ENCODE measurements around the gene HNRNPA1. TPM values are rescaled to one million over a fixed set of nuclear protein-coding genes. Genes with fewer than 3 reads are reported as not detected.
A peak's percentile ranks its signal among the peaks of the same experiment; 100 is the strongest.
"Not testable (repeated sequence)": the region's sequence is repeated elsewhere in the genome, so short reads cannot be mapped to it uniquely, and the experiment has no call there.

Gene HNRNPA1
- total and polyA plus RNA-seq, 4 donors, result 645 to 1,277 (median 814) TPM

GRCh38 chr12:54281261-54281638 is 724 bp downstream of the HNRNPA1 start:
- H3K27me3 ChIP-seq (ENCODE audit: control insufficient read depth in 1 of 2, insufficient read depth in 2 of 2, low read length in 1 of 2); DNase-seq; H3K4me1 ChIP-seq (ENCODE audit: control insufficient read depth in 1 of 2, insufficient read depth in 2 of 2, low read length in 2 of 2); intact Hi-C loops (cut with DNase I); H3K9me3 ChIP-seq (ENCODE audit: control insufficient read depth, low read length); ATAC-seq (ENCODE audit: low FRiP score); H3K36me3 ChIP-seq (ENCODE audit: control insufficient read depth in 1 of 2, insufficient read depth in 2 of 2, low read length in 1 of 2): not testable (repeated sequence)
- Histone ChIP-seq H3K4me3 (ENCODE audit: low read length in 2 of 2) (peak overlapping the region; percentile 61 to 99), H3K27ac (ENCODE audit: low read depth in 1 of 2, low read length in 2 of 2) (peak overlapping the region in 1 of 2 donors; percentile 86)
- WGBS, 2 donors, result 0% methylated on average over 10 of the region's 10 CpGs

- H3K9me3 ChIP-seq (ENCODE audit: control insufficient read depth, low read length); H3K27ac ChIP-seq (ENCODE audit: low read depth in 1 of 2, low read length in 2 of 2); DNase-seq; H3K4me1 ChIP-seq (ENCODE audit: control insufficient read depth in 1 of 2, insufficient read depth in 2 of 2, low read length in 2 of 2); ATAC-seq (ENCODE audit: low FRiP score); H3K27me3 ChIP-seq (ENCODE audit: control insufficient read depth in 1 of 2, insufficient read depth in 2 of 2, low read length in 1 of 2); H3K36me3 ChIP-seq (ENCODE audit: control insufficient read depth in 1 of 2, insufficient read depth in 2 of 2, low read length in 1 of 2); intact Hi-C loops (cut with DNase I): not testable (repeated sequence)
- H3K4me3 ChIP-seq (ENCODE audit: low read length in 2 of 2), result peak overlapping the region; percentile 61 to 99
- WGBS, 2 donors, result 13 to 14% methylated on average over 4 of the region's 4 CpGs
These were observed 1.2 kb downstream of the HNRNPA1 start for GRCh38 chr12:54281694-54282093.

GRCh38 chr12:54282949-54283593 is 2.5 kb downstream of the HNRNPA1 start:
- ATAC-seq (ENCODE audit: low FRiP score) (no peak), DNase-seq (peak in 1 of 2 donors; percentile 57)
- Histone ChIP-seq H3K9me3 (ENCODE audit: control insufficient read depth, low read length) (no peaks in the 10 kb centered on the region), H3K27me3 (ENCODE audit: control insufficient read depth in 1 of 2, insufficient read depth in 2 of 2, low read length in 1 of 2) (no peaks in the 10 kb centered on the region), H3K27ac (ENCODE audit: low read depth in 1 of 2, low read length in 2 of 2) (no peak overlapping the region), H3K4me1 (ENCODE audit: control insufficient read depth in 1 of 2, insufficient read depth in 2 of 2, low read length in 2 of 2) (no peaks in the 10 kb centered on the region), H3K36me3 (ENCODE audit: control insufficient read depth in 1 of 2, insufficient read depth in 2 of 2, low read length in 1 of 2) (peaks cover 5 to 12% of the 10 kb centered on the region in 2 donors), H3K4me3 (ENCODE audit: low read length in 2 of 2) (no peak overlapping the region)
- 29 to 31% methylated on average over 11 of the region's 11 CpGs for WGBS, 2 donors
- intact Hi-C loops (cut with DNase I), result no loop called here

- peaks cover 5 to 12% of the 10 kb centered on the region in 2 donors for H3K36me3 ChIP-seq (ENCODE audit: control insufficient read depth in 1 of 2, insufficient read depth in 2 of 2, low read length in 1 of 2)
- H3K4me3 ChIP-seq (ENCODE audit: low read length in 2 of 2); H3K27me3 ChIP-seq (ENCODE audit: control insufficient read depth in 1 of 2, insufficient read depth in 2 of 2, low read length in 1 of 2); H3K9me3 ChIP-seq (ENCODE audit: control insufficient read depth, low read length); H3K4me1 ChIP-seq (ENCODE audit: control insufficient read depth in 1 of 2, insufficient read depth in 2 of 2, low read length in 2 of 2); H3K27ac ChIP-seq (ENCODE audit: low read depth in 1 of 2, low read length in 2 of 2); ATAC-seq (ENCODE audit: low FRiP score); intact Hi-C loops (cut with DNase I); DNase-seq: not testable (repeated sequence)
- WGBS, 2 donors, result 27 to 37% methylated on average over 1 of the region's 2 CpGs
These were observed 3.7 kb downstream of the HNRNPA1 start for GRCh38 chr12:54284070-54284780.

GRCh38 chr12:54285150-54286041 is 4.9 kb downstream of the HNRNPA1 start:
- intact Hi-C loops (cut with DNase I), result loop anchor here in 1 of 2 donors (5.0 kb wide), 1 partner anchor 33 kb away; no protein-coding TSS in a partner anchor
- ATAC-seq (ENCODE audit: low FRiP score), result no peak
- Histone ChIP-seq H3K27me3 (ENCODE audit: control insufficient read depth in 1 of 2, insufficient read depth in 2 of 2, low read length in 1 of 2) (no peaks in the 10 kb centered on the region), H3K4me1 (ENCODE audit: control insufficient read depth in 1 of 2, insufficient read depth in 2 of 2, low read length in 2 of 2) (no peaks in the 10 kb centered on the region), H3K9me3 (ENCODE audit: control insufficient read depth, low read length) (no peaks in the 10 kb centered on the region), H3K36me3 (ENCODE audit: control insufficient read depth in 1 of 2, insufficient read depth in 2 of 2, low read length in 1 of 2) (peaks cover 5 to 12% of the 10 kb centered on the region in 2 donors), H3K27ac (ENCODE audit: low read depth in 1 of 2, low read length in 2 of 2) (peak overlapping the region; percentile 4 to 36), H3K4me3 (ENCODE audit: low read length in 2 of 2) (no peak overlapping the region)
- no peak for DNase-seq
- 47 to 53% methylated on average over 5 of the region's 5 CpGs for WGBS, 2 donors

GRCh38 chr12:54286042-54287030 is 5.8 kb downstream of the HNRNPA1 start:
- H3K36me3 ChIP-seq (ENCODE audit: control insufficient read depth in 1 of 2, insufficient read depth in 2 of 2, low read length in 1 of 2), result peaks cover 5 to 12% of the 10 kb centered on the region in 2 donors
- DNase-seq (no peak), ATAC-seq (ENCODE audit: low FRiP score) (no peak)
- no peak overlapping the region for H3K4me3 ChIP-seq (ENCODE audit: low read length in 2 of 2)
- no peaks in the 10 kb centered on the region for H3K9me3 ChIP-seq (ENCODE audit: control insufficient read depth, low read length)
- H3K27me3 ChIP-seq (ENCODE audit: control insufficient read depth in 1 of 2, insufficient read depth in 2 of 2, low read length in 1 of 2), result no peaks in the 10 kb centered on the region
- no peaks in the 10 kb centered on the region for H3K4me1 ChIP-seq (ENCODE audit: control insufficient read depth in 1 of 2, insufficient read depth in 2 of 2, low read length in 2 of 2)
- WGBS, 2 donors, result 50 to 52% methylated on average over 12 of the region's 12 CpGs
- intact Hi-C loops (cut with DNase I), result loop anchor here in 1 of 2 donors (5.0 kb wide), 1 partner anchor 34 kb away; no protein-coding TSS in a partner anchor
- peak overlapping the region; percentile 4 to 36 for H3K27ac ChIP-seq (ENCODE audit: low read depth in 1 of 2, low read length in 2 of 2)

GRCh38 chr12:54287261-54288157 is 7.0 kb downstream of the HNRNPA1 start:
- Histone ChIP-seq H3K27ac (ENCODE audit: low read depth in 1 of 2, low read length in 2 of 2) (no peak overlapping the region), H3K36me3 (ENCODE audit: control insufficient read depth in 1 of 2, insufficient read depth in 2 of 2, low read length in 1 of 2) (peaks cover 5 to 11% of the 10 kb centered on the region in 2 donors), H3K27me3 (ENCODE audit: control insufficient read depth in 1 of 2, insufficient read depth in 2 of 2, low read length in 1 of 2) (no peaks in the 10 kb centered on the region), H3K4me1 (ENCODE audit: control insufficient read depth in 1 of 2, insufficient read depth in 2 of 2, low read length in 2 of 2) (no peaks in the 10 kb centered on the region), H3K4me3 (ENCODE audit: low read length in 2 of 2) (no peak overlapping the region), H3K9me3 (ENCODE audit: control insufficient read depth, low read length) (no peaks in the 10 kb centered on the region)
- ATAC-seq (ENCODE audit: low FRiP score) (no peak), DNase-seq (peak in 1 of 2 donors; percentile 20)
- intact Hi-C loops (cut with DNase I), result loop anchor here in 1 of 2 donors (5.0 kb wide), 1 partner anchor 35 kb away; no protein-coding TSS in a partner anchor
- WGBS, 2 donors, result 60 to 62% methylated on average over 8 of the region's 8 CpGs

Measured in aorta (tissue), 5 donors.